ENCODE data around the gene CGB5. TPM values are rescaled to one million over a fixed set of nuclear protein-coding genes. Genes with fewer than 3 reads are reported as not detected.
"Not testable (repeated sequence)": the region's sequence is repeated elsewhere in the genome, so short reads cannot be mapped to it uniquely, and the experiment has no call there.

The CGB5 gene
- total and polyA plus RNA-seq, 2 experiments from 2014 or later, result 1.7 TPM; not detected in 1

DNA sequence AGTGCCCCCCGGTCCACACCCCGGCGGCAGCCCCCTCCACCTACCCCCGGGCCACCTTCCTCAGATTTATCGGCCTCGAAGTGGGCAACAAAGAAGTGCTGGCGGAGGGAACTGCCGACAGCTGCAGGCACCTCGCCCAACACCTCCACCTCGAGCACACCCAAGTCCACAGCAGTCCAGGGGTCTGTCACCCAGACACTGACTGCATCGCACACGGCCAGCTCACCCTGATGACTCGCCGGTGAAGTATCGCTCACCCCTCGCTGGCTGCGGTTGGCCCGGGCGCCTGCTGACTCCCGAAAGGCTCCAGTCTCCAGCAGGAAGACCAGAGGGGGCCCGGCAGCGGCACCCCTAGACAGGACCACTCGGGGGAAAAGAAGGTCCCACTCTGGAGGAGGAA is 18.0 kb upstream of the CGB5 start:
- H3K4me3 ChIP-seq; H3K4me2 ChIP-seq (ENCODE audit: unreplicated experiment); H3F3A ChIP-seq (ENCODE audit: insufficient read depth); H3K9me2 ChIP-seq (ENCODE audit: insufficient read depth); H4K20me1 ChIP-seq (ENCODE audit: insufficient read depth); H3K79me2 ChIP-seq (ENCODE audit: insufficient read depth); H3K27ac ChIP-seq; H2AFZ ChIP-seq; H3K9me3 ChIP-seq (ENCODE audit: low read depth); H3K27me3 ChIP-seq (replicated peaks; ENCODE audit: insufficient read depth); H3K9ac ChIP-seq; H3K36me3 ChIP-seq (ENCODE audit: low read depth); in situ Hi-C loops (cut with MboI); H3K4me1 ChIP-seq (ENCODE audit: insufficient read depth): not testable (repeated sequence)
- DNase-seq, result peak; percentile 20
- WGBS, 2 experiments (ENCODE audit: low coverage in 1 of 2, low lambda C conversion rate in 2 of 2, missing lambda C conversion rate in 2 of 2), result 58 to 68% methylated on average over 20 to 23 of the region's 23 CpGs

DNA sequence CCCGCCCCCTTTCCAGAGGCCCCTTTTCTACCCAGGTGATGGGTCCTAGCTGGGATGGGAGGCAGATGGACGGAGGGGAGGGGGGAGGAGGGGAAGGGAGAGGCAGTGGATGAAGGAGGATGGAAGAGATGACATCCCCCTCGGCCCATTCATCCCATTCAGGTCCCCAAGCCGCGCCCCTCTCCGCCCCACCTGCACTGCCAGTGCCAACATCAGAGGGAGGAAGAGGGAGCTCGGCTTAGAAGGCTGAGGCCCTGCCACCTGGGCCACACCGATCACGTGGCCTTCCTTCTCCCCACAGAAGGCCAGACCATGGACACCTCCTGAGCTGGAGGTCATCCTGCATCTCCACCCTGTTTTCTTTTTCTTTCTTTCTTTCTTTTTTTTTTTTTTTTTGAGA is 15.0 kb upstream of the CGB5 start:
- H3K27ac ChIP-seq; H3K9me3 ChIP-seq (ENCODE audit: low read depth); H4K20me1 ChIP-seq (ENCODE audit: insufficient read depth); H2AFZ ChIP-seq; H3K4me3 ChIP-seq; H3K27me3 ChIP-seq (replicated peaks; ENCODE audit: insufficient read depth); H3K9ac ChIP-seq; H3K4me2 ChIP-seq (ENCODE audit: unreplicated experiment); DNase-seq; H3K4me1 ChIP-seq (ENCODE audit: insufficient read depth); H3K79me2 ChIP-seq (ENCODE audit: insufficient read depth); H3F3A ChIP-seq (ENCODE audit: insufficient read depth); H3K36me3 ChIP-seq (ENCODE audit: low read depth); H3K9me2 ChIP-seq (ENCODE audit: insufficient read depth); in situ Hi-C loops (cut with MboI): not testable (repeated sequence)
- 79 to 96% methylated on average over 3 to 7 of the region's 9 CpGs for WGBS, 2 experiments (ENCODE audit: low coverage in 1 of 2, low lambda C conversion rate in 2 of 2, missing lambda C conversion rate in 2 of 2)

DNA sequence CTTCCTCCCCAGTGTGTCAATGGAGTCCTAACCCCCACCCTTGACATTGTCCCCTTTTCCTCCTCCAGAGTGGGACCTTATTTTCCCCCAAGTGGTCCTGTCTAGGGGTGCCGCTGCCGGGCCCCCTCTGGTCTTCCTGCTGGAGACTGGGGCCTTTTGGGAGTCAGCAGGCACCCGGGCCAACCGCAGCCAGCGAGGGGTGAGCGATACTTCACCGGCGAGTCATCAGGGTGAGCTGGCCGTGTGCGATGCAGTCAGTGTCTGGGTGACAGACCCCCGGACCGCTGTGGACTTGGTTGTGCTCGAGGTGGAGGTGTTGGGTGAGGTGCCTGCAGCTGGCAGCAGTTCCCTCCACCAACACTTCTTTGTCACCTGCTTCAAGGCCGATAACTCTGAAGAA is 13.9 kb upstream of the CGB5 start:
- H3K27ac ChIP-seq; in situ Hi-C loops (cut with MboI); H3K79me2 ChIP-seq (ENCODE audit: insufficient read depth); H3K9ac ChIP-seq; H3F3A ChIP-seq (ENCODE audit: insufficient read depth); H3K4me3 ChIP-seq; H3K36me3 ChIP-seq (ENCODE audit: low read depth); H2AFZ ChIP-seq; H3K4me1 ChIP-seq (ENCODE audit: insufficient read depth); H3K9me3 ChIP-seq (ENCODE audit: low read depth); H3K4me2 ChIP-seq (ENCODE audit: unreplicated experiment); H4K20me1 ChIP-seq (ENCODE audit: insufficient read depth); H3K27me3 ChIP-seq (replicated peaks; ENCODE audit: insufficient read depth); H3K9me2 ChIP-seq (ENCODE audit: insufficient read depth): not testable (repeated sequence)
- peak; percentile 55 for DNase-seq
- WGBS, 2 experiments (ENCODE audit: low coverage in 1 of 2, low lambda C conversion rate in 2 of 2, missing lambda C conversion rate in 2 of 2), result 46% methylated on average over 14 of the region's 14 CpGs

DNA sequence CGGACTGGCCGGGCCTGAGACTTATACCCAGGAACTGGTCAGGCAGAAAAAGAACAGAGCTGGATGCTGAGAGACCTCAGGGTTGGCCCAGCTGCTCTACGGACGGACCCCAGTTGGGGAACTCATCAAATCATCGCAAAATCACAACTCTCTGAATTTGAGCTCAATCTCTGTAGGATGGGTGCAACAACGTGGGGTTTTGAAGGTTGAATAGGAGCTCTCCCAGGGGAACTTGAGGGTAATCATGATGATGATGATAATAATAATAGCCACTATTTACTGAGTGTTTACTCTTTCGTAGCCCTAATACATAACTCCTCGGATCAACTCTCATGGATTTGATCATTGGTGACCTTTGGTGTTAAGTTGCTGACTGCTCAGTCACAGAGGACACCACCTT is 13.3 kb upstream of the CGB5 start:
- in situ Hi-C loops (cut with MboI); H3K4me1 ChIP-seq (ENCODE audit: insufficient read depth); H3K9me3 ChIP-seq (ENCODE audit: low read depth); H3K27me3 ChIP-seq (replicated peaks; ENCODE audit: insufficient read depth); H3K27ac ChIP-seq; H4K20me1 ChIP-seq (ENCODE audit: insufficient read depth); DNase-seq; H3K4me2 ChIP-seq (ENCODE audit: unreplicated experiment); H3K4me3 ChIP-seq; H2AFZ ChIP-seq; H3K36me3 ChIP-seq (ENCODE audit: low read depth); H3K9ac ChIP-seq; H3F3A ChIP-seq (ENCODE audit: insufficient read depth); H3K79me2 ChIP-seq (ENCODE audit: insufficient read depth); H3K9me2 ChIP-seq (ENCODE audit: insufficient read depth): not testable (repeated sequence)
- WGBS, 2 experiments (ENCODE audit: low coverage in 1 of 2, low lambda C conversion rate in 2 of 2, missing lambda C conversion rate in 2 of 2), result 94 to 95% methylated on average over 5 of the region's 8 CpGs

DNA sequence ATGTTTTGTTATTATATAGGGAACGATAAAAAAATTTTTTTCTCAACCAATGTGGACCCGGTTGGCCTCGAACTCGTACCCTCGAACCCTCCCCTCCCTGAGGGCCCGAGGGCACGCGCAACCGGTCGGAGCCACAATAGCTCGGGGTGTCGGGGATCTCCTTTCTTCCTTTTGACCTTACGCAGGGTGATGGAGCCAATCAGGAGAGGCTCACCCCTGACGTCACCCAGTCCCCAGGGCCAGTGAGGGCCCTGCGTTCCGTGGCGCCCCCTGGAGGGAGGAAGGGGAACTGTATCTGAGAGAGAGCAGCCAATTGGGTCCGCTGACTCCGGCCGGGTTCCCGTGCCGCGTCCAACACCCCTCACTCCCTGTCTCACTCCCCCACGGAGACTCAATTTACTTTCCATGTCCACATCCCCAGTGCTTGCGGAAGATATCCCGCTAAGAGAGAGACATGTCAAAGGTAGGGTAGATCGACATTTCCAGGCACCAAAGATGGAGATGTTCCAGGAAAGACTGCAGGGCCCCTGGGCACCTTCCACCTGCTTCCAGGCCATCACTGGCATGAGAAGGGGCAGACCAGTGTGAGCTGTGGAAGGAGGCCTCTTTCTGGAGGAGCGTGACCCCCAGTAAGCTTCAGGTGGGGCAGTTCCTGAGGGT is 11.9 kb upstream of the CGB5 start, which contains the start of gene CGB2:
Gene CGB2, plus strand, starts transcription at position 249 of the 660 bp plus-strand sequence. Its CDS starts 206 bp downstream, at position 455.
- H3K36me3 ChIP-seq (ENCODE audit: low read depth); H3K27ac ChIP-seq; H3K4me2 ChIP-seq (ENCODE audit: unreplicated experiment); H4K20me1 ChIP-seq (ENCODE audit: insufficient read depth); H2AFZ ChIP-seq; H3K9ac ChIP-seq; in situ Hi-C loops (cut with MboI); H3F3A ChIP-seq (ENCODE audit: insufficient read depth); H3K79me2 ChIP-seq (ENCODE audit: insufficient read depth); H3K27me3 ChIP-seq (replicated peaks; ENCODE audit: insufficient read depth); H3K9me3 ChIP-seq (ENCODE audit: low read depth); H3K4me3 ChIP-seq; H3K4me1 ChIP-seq (ENCODE audit: insufficient read depth); H3K9me2 ChIP-seq (ENCODE audit: insufficient read depth): not testable (repeated sequence)
- WGBS, 2 experiments (ENCODE audit: low coverage in 1 of 2, low lambda C conversion rate in 2 of 2, missing lambda C conversion rate in 2 of 2), result 29% methylated on average over 28 of the region's 28 CpGs
- DNase-seq, result peak; percentile 34

DNA sequence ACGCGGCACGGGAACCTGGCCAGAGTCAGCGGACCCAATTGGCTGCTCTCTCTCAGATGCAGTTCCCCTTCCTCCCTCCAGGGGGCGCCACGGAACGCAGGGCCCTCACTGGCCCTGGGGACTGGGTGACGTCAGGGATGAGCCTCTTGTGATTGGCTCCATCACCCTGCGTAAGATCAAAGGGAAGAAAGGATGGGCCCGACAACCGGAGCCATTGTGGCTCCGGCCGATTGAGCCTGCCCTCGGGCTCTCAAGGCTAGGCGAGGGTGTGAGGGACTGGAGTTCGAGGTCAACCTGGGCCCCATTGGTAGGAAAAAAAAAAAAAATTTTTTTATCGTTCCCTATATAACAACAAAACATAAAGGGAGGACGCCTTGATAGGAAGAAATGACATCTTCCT is 6.8 kb upstream of the CGB5 start, which contains the start of gene CGB1:
Gene CGB1, minus strand, starts transcription at position 81 of the 400 bp plus-strand sequence. CDS start 184 bp downstream, outside the sequence.
- H3K4me2 ChIP-seq (ENCODE audit: unreplicated experiment); H3K79me2 ChIP-seq (ENCODE audit: insufficient read depth); H3K27me3 ChIP-seq (replicated peaks; ENCODE audit: insufficient read depth); H4K20me1 ChIP-seq (ENCODE audit: insufficient read depth); H3K4me1 ChIP-seq (ENCODE audit: insufficient read depth); H2AFZ ChIP-seq; H3K27ac ChIP-seq; in situ Hi-C loops (cut with MboI); H3K36me3 ChIP-seq (ENCODE audit: low read depth); H3F3A ChIP-seq (ENCODE audit: insufficient read depth); H3K9me3 ChIP-seq (ENCODE audit: low read depth); H3K9ac ChIP-seq; H3K9me2 ChIP-seq (ENCODE audit: insufficient read depth); H3K4me3 ChIP-seq: not testable (repeated sequence)
- peak; percentile 42 for DNase-seq
- WGBS, 2 experiments (ENCODE audit: low coverage in 1 of 2, low lambda C conversion rate in 2 of 2, missing lambda C conversion rate in 2 of 2), result 42 to 57% methylated on average over 18 of the region's 18 CpGs

DNA sequence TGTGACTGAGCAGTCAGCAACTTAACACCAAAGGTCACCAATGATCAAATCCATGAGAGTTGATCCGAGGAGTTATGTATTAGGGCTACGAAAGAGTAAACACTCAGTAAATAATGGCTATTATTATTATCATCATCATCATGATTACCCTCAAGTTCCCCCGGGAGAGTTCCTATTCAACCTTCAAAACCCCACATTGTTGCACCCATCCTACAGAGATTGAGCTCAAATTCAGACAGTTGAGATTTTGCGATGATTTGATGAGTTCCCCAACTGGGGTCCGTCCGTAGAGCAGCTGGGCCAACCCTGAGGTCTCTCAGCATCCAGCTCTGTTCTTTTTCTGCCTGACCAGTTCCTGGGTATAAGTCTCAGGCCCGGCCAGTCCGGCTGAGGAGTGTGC is 5.5 kb upstream of the CGB5 start:
- H3K9me2 ChIP-seq (ENCODE audit: insufficient read depth); H3K9me3 ChIP-seq (ENCODE audit: low read depth); H3K36me3 ChIP-seq (ENCODE audit: low read depth); H3K4me3 ChIP-seq; H3K27me3 ChIP-seq (replicated peaks; ENCODE audit: insufficient read depth); in situ Hi-C loops (cut with MboI); H2AFZ ChIP-seq; H4K20me1 ChIP-seq (ENCODE audit: insufficient read depth); H3K79me2 ChIP-seq (ENCODE audit: insufficient read depth); DNase-seq; H3K4me1 ChIP-seq (ENCODE audit: insufficient read depth); H3F3A ChIP-seq (ENCODE audit: insufficient read depth); H3K9ac ChIP-seq; H3K4me2 ChIP-seq (ENCODE audit: unreplicated experiment): not testable (repeated sequence)
- peak overlapping the region; percentile 65 for H3K27ac ChIP-seq
- 81 to 87% methylated on average over 8 of the region's 8 CpGs for WGBS, 2 experiments (ENCODE audit: low coverage in 1 of 2, low lambda C conversion rate in 2 of 2, missing lambda C conversion rate in 2 of 2)

Data from GM23248 (cell line).